Measurements from ENCODE around the gene GCH1.

GRCh38 chr14:54946500-54946899 is 43.9 kb upstream of the GCH1 start:
- TF ChIP-seq GATA3 (IDR thresholded peaks at IDR 0.05; ENCODE audit: low read depth, low read length) (no peak), GATA2 (IDR thresholded peaks at IDR 0.05; ENCODE audit: low read depth, low read length) (no peak)
